NCI-H526 (cell line): ENCODE data around the gene TBL1XR1.
"Not testable (repeated sequence)": the region's sequence is repeated elsewhere in the genome, so short reads cannot be mapped to it uniquely, and the experiment has no call there.

Experiments
- DNase-seq, 2 experiments: peaks; one replicate each; lab custom pipeline; 2025; lab: John Stamatoyannopoulos, UW

The TBL1XR1 gene

GRCh38 chr3:177141899-177142646 is 55.2 kb downstream of the TBL1XR1 start:
- DNase-seq: peak in 1 of 2 experiments; percentile 10

DNA sequence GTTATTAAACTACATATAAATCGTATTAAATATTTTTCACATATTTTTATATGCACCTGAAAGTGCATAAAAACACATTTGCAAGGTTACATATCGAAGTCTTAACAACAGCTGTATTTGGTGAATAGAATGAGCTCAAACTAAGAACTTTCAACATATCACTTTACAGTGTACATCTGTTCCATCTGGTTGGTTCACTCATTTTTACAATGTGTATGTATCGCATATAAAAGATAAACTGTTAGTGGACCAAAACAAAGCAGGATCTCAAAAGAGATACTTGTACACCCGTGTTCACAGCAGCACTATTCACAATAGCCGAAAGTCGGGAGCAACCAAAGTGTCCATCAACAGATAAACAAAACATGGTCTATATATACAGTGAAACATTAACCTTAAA is 55.8 kb downstream of the TBL1XR1 start:
- DNase-seq: no peak

- DNase-seq: not testable (repeated sequence)
Observed at GRCh38 chr3:177139220-177139619, 58.1 kb downstream of the TBL1XR1 start.

- no peak for DNase-seq
Observed at GRCh38 chr3:177137774-177138705, 59.2 kb downstream of the TBL1XR1 start.

GRCh38 chr3:177136741-177137140 is 60.5 kb downstream of the TBL1XR1 start:
- no peak for DNase-seq

GRCh38 chr3:177135841-177136492 is 61.3 kb downstream of the TBL1XR1 start:
- no peak for DNase-seq

DNA sequence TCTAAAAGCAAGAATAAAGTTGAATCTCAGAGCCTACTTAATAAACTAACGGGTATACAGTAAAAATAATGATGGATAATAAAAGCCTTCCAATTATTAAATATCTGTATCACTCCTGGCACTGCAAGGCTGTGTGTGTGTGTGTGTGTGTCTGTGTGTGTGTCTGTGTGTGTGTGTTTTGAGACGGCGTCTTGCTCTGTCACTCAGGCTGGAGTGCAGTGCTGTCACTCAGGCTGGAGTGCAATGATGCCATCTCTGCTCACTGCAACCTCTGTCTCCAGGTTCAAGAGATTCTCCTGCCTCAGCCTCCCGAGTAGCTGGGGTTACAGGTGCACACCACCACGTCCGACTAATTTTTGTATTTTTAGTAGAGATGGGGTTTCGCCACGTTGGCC is 62.5 kb downstream of the TBL1XR1 start:
- no peak for DNase-seq

DNA sequence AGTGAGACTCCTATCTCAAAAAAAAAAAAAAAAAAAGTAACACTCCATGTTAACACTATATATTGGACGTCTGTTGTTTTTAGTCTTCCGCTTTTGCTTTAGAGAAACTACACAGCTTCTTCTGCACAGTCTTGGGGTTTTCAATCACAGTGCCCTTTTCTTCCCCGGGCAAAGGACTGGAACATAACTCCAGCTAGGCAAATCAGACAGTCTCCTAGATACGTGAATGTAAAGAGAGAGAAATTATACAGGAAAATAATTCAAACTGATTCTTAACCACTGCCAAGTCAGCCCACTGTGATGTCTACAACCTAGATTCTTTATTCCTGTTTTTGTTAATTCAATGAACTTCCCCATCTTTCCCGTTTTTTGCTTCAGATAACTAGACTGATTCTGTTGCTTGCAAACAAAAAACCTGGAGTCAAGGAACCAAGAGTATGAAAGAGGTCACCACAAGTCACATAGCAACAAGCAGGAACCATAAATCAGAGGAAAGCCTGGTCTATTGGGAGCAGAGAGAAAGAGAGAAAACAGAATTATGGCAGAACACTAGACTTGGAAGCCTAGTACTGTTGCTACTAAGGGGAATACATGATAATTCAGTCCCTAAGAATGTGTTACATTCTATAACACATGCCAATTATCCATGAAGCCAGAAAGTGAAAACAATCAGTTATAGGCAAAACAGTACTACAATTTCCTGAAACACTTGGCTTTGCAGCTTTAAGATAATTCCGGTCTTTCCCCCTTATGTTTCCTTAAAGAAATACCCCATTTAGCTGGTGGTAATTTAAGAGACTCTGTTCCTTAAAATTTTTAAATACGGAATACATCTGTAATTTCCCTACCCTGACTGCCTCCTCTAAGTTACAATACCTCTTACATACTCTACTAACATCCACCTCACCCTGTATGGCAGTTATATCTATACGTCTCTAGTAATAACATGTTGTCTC is 63.1 kb downstream of the TBL1XR1 start:
- peak; percentile 50 to 57 for DNase-seq

GRCh38 chr3:177131927-177132636 is 65.2 kb downstream of the TBL1XR1 start:
- DNase-seq: no peak

- no peak for DNase-seq
Observed at GRCh38 chr3:177127008-177127407, 70.3 kb downstream of the TBL1XR1 start.

DNA sequence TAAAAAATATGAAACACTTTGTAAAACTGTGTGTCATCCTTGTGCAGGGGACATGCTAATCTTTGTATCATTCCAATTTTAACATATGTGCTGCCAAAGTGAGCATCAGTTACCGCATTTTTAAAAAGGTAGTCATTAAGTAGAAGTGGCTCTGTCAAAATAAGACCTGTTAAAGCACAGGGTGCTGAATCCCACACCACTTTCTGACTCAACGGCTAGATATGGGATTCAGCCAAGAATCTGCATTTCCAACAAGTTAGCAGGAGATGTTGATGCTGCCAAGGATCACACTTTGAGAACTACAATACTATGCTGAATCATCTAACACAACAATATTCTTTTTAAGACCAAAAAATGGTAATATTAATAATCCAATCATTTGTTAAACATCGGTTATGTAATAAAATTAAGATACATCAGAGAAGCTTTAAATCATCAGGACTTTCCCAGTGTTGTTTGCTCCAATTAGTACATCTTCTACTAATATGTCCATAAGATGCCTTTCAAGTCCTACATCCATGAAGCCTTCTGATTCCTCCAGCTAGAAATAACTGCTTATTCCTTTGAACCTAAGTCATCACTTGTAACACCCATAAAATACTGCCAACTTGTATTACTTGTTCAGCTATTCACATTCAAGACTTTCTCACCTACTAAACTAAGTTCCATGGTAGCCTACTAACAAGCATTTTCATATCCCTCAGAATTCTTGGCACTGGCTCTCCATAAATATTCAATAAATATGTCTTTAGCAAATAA is 71.1 kb downstream of the TBL1XR1 start:
- DNase-seq: no peak

GRCh38 chr3:177124882-177125281 is 72.4 kb downstream of the TBL1XR1 start:
- no peak for DNase-seq

DNA sequence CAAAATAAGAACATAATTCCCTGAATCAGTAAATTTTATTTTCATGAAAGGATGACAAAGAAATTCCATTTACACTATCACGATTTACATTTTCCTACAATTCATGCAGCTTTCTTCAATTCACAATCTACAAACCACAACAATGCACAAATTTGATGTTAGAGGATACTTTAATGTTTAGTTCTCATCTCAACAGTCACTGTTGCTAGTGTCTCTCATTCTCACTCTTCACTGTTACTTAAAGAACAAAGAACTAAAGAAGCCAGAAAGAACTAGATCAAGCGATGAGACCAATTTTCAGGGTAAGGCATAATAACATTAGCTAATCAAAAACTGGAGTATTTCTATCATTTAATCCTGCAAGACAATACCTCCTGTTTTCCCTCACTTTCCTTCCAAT is 73.5 kb downstream of the TBL1XR1 start:
- DNase-seq: no peak

GRCh38 chr3:177122183-177122856 is 75.0 kb downstream of the TBL1XR1 start:
- DNase-seq: no peak

DNA sequence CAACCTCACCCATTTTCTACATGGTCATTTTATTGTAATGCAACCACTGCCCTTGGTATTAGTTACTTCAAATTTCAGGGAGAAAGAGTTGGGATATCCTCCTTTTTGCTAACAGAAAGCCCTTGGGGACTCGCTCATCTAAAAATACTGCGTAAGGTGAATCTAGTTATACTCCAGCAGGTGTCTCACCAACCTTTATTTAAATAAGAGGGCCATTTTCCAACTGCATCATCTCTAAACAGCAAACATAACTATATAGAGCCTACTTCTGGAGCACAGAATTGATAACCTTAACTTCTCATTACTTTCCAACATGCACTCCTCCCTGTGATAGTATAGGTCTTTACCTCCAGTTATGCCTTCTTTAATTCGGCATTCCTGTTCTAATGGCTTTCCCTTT is 77.5 kb downstream of the TBL1XR1 start:
- DNase-seq: no peak

GRCh38 chr3:177114253-177114652 is 83.0 kb downstream of the TBL1XR1 start:
- no peak for DNase-seq

DNA sequence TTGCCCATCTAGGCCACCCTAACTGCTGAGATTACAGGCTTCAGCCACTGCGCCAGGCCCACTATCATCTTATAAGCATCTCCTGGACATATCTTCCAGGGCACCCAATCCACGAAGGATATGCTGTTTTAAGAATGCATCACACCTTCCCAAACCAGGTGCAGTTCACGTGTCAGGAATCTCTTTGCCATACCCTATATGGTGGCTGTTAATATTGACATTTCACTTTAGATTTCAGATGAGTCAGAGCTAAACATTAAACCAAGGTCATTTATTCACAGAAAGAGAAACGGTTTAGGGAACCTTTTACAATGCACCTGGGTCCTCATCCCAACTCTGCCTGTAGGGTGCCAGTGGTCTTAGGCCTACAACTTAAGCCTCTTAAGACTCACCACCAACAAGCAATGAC is 85.7 kb downstream of the TBL1XR1 start:
- no peak for DNase-seq

DNA sequence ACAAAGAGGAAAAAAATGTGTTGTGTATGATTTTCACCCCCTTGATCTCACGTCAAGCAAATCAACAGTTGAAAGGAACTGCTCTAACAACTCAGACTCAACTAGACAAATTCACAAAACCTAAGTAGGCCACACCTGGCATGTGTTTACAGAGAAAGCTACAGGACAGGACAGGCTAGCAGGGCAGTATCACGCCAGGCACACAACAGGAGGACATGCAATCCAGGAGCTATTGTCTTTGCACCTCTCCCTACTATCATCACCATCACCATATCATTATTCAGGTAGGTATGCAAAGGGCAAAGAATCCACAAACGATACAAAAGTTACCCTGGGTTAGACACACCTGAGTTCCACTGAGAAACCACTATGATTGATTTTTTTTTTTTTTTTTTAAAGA is 86.4 kb downstream of the TBL1XR1 start:
- no peak for DNase-seq

DNA sequence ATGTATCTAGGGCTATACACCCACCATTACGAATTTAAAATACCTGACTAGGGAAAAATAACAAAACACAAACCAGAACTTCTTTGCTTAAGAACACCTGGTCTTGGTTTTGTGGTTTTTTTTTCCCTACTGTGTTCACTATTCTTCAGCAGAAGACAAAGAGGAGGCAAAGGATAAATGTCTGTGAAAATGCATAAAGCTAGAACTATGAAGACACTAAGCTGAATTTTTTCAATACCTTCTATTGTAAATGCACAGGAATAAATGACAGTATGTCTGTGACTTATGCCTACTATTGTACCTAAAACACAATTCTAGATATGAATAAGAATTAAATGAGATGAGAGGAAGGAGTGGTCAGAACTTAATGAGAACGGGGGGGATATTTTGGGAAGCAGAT is 86.9 kb downstream of the TBL1XR1 start:
- no peak for DNase-seq
